ENCODE data around the gene FPR3. TPM values are rescaled to one million over a fixed set of nuclear protein-coding genes. Genes with fewer than 3 reads are reported as not detected.
A peak's percentile ranks its signal among the peaks of the same experiment; 100 is the strongest.
"Not testable (repeated sequence)": the region's sequence is repeated elsewhere in the genome, so short reads cannot be mapped to it uniquely, and the experiment has no call there.

FPR3 gene
- total RNA-seq, 6 experiments from 2014 or later, result 2.2 to 13.9 (median 4.6) TPM

- Histone ChIP-seq H3K4me1 (no peaks in the 10 kb centered on the region), H3K27ac (peak overlapping the region in 2 of 3 donors; percentile 10 to 13), H3K4me3 (no peak overlapping the region), H3K27me3 (no peaks in the 10 kb centered on the region), H3K36me3 (no peaks in the 10 kb centered on the region), H3K9me3 (no peaks in the 10 kb centered on the region)
- no peak for TF ChIP-seq POLR2A (IDR thresholded peaks at IDR 0.05)
- TF ChIP-seq, protein P1, sequence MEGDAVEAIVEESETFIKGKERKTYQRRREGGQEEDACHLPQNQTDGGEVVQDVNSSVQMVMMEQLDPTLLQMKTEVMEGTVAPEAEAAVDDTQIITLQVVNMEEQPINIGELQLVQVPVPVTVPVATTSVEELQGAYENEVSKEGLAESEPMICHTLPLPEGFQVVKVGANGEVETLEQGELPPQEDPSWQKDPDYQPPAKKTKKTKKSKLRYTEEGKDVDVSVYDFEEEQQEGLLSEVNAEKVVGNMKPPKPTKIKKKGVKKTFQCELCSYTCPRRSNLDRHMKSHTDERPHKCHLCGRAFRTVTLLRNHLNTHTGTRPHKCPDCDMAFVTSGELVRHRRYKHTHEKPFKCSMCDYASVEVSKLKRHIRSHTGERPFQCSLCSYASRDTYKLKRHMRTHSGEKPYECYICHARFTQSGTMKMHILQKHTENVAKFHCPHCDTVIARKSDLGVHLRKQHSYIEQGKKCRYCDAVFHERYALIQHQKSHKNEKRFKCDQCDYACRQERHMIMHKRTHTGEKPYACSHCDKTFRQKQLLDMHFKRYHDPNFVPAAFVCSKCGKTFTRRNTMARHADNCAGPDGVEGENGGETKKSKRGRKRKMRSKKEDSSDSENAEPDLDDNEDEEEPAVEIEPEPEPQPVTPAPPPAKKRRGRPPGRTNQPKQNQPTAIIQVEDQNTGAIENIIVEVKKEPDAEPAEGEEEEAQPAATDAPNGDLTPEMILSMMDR (IDR thresholded peaks at IDR 0.05), result no peak
- no peak for DNase-seq
- peak; percentile 32 to 61 (median 56) for ATAC-seq
- 27% methylated on average over 10 of the region's 10 CpGs for WGBS (ENCODE audit: insufficient coverage, low coverage, low lambda C conversion rate, missing lambda C conversion rate)
- intact Hi-C loops (cut with DNase I), result no loop called here
Observed at GRCh38 chr19:51771376-51772130, 23.4 kb upstream of the FPR3 start.

DNA sequence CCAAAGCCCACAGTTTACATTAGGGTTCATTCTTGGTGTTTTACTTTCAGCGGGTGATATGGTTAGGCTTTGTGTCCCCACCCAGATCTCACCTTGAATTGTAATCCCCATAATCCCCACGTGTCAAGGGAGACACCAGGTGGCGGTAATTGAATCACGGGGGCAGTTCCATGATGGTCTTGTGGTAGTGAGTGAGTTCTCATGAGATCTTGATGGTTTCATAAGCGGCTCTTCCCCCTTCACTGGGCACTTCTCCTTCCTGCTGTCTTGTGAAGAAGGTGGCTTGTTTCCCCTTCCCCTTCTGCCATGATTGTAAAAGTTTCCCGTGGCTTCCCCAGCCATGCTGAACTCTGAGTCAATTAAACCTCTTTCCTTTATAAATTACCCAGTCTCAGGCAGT, 22.0 kb upstream of the FPR3 start:
- H3K27ac ChIP-seq, result no peak overlapping the region
- no peaks in the 10 kb centered on the region for H3K9me3 ChIP-seq
- 44% methylated on average over 4 of the region's 6 CpGs for WGBS (ENCODE audit: insufficient coverage, low coverage, low lambda C conversion rate, missing lambda C conversion rate)
- no peak overlapping the region for H3K4me3 ChIP-seq
- H3K27me3 ChIP-seq, result no peaks in the 10 kb centered on the region
- H3K36me3 ChIP-seq, result no peaks in the 10 kb centered on the region
- H3K4me1 ChIP-seq, result peaks cover 0 to under 1% (median 0%) of the 10 kb centered on the region in 4 donors
- DNase-seq (no peak), ATAC-seq (no peak)
- intact Hi-C loops (cut with DNase I), result no loop called here
- no peak for TF ChIP-seq POLR2A (IDR thresholded peaks at IDR 0.05)
- TF ChIP-seq, protein P1 (IDR thresholded peaks at IDR 0.05), result no peak

GRCh38 chr19:51776561-51776960, 18.4 kb upstream of the FPR3 start:
- DNase-seq; H3K9me3 ChIP-seq; H3K4me1 ChIP-seq; H3K4me3 ChIP-seq; ATAC-seq; intact Hi-C loops (cut with DNase I); H3K36me3 ChIP-seq; H3K27ac ChIP-seq; H3K27me3 ChIP-seq: not testable (repeated sequence)
- 57% methylated on average over 1 of the region's 1 CpG for WGBS (ENCODE audit: insufficient coverage, low coverage, low lambda C conversion rate, missing lambda C conversion rate)

GRCh38 chr19:51777570-51778462, 17.1 kb upstream of the FPR3 start:
- H3K9me3 ChIP-seq, result no peaks in the 10 kb centered on the region
- WGBS (ENCODE audit: insufficient coverage, low coverage, low lambda C conversion rate, missing lambda C conversion rate), result 25% methylated on average over 23 of the region's 23 CpGs
- intact Hi-C loops (cut with DNase I), result no loop called here
- H3K27ac ChIP-seq, result no peak overlapping the region
- H3K4me1 ChIP-seq, result peaks cover 0 to 3% (median 0%) of the 10 kb centered on the region in 4 donors
- no peaks in the 10 kb centered on the region for H3K27me3 ChIP-seq
- DNase-seq, result peak in 1 of 3 donors; percentile 51
- H3K4me3 ChIP-seq, result no peak overlapping the region
- TF ChIP-seq, protein P1 (IDR thresholded peaks at IDR 0.05), result peak; percentile 56 to 62 (median 59)
- TF ChIP-seq POLR2A (IDR thresholded peaks at IDR 0.05), result no peak
- H3K36me3 ChIP-seq, result no peaks in the 10 kb centered on the region
- ATAC-seq, result peak; percentile 70 to 93 (median 90)

DNA sequence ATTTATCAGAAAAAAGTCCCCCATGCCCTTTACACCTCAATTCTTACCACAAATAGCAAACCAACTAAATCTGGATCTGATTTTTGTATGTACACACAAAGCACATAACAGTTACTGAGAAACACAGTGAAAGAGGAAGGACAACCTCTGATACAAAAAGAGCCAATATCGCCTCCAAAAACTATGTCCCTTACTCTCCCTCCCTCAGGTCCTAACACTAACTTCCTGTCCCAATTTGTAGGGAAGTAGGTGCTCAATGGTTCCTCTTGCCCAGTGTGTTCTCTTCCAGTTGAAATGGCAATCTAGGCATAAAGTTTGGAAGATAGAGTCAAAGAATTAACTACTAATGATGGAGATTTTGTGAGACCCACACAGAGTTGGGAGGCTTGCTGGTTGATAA, 15.8 kb upstream of the FPR3 start:
- Histone ChIP-seq H3K27ac (no peak overlapping the region), H3K36me3 (no peaks in the 10 kb centered on the region), H3K4me1 (peaks cover 0 to 3% (median 0%) of the 10 kb centered on the region in 4 donors), H3K9me3 (no peaks in the 10 kb centered on the region), H3K27me3 (no peaks in the 10 kb centered on the region), H3K4me3 (no peak overlapping the region)
- no peak for TF ChIP-seq POLR2A (IDR thresholded peaks at IDR 0.05)
- TF ChIP-seq, protein P1 (IDR thresholded peaks at IDR 0.05), result no peak
- no peak for DNase-seq
- ATAC-seq, result no peak
- WGBS (ENCODE audit: insufficient coverage, low coverage, low lambda C conversion rate, missing lambda C conversion rate), result 33% methylated on average over 1 of the region's 1 CpG
- intact Hi-C loops (cut with DNase I), result no loop called here

Data from right lobe of liver (tissue), 6 donors.